Astrocyte of the spinal cord (primary cell): Measurements from ENCODE around the gene SERPINA3.

Experiments used
- DNase-seq: peaks from one replicate; pipeline ENCODE4 v3.0.0; 2011; ENCODE audit warnings: low read depth, low spot score
- H3K4me3 ChIP-seq: 2 replicates; pipeline ENCODE4 v1.5.1; 2011; ENCODE audit warnings: low read depth, mild to moderate bottlenecking, low read length, moderate library complexity
- CTCF ChIP-seq: IDR thresholded peaks from 2 replicates; pipeline ENCODE4 v1.5.1; 2012; ENCODE audit warnings: low read depth, mild to moderate bottlenecking, low read length, inconsistent platforms
- in situ Hi-C: cut with HindIII; loops from 2 replicates; pipeline ENCODE4 v1.10.0; 2017; ENCODE audit warnings: low sequenced_read_pairs

SERPINA3 gene

GRCh38 chr14:94570440-94570839 lies 41.8 kb upstream of the SERPINA3 start:
- in situ Hi-C loops: no loop called here
- no peak for TF ChIP-seq CTCF
- no peak for DNase-seq
- H3K4me3 ChIP-seq: no peak overlapping the region

GRCh38 chr14:94571395-94571794 lies 40.8 kb upstream of the SERPINA3 start:
- H3K4me3 ChIP-seq: no peak overlapping the region
- DNase-seq: peak; percentile 9
- no peak for TF ChIP-seq CTCF
- in situ Hi-C loops: no loop called here

GRCh38 chr14:94571950-94572349 lies 40.2 kb upstream of the SERPINA3 start:
- DNase-seq: peak; percentile 28
- no peak overlapping the region for H3K4me3 ChIP-seq
- TF ChIP-seq CTCF: no peak
- in situ Hi-C loops: no loop called here

- no peak for TF ChIP-seq CTCF
- DNase-seq: no peak
- in situ Hi-C loops: no loop called here
- no peak overlapping the region for H3K4me3 ChIP-seq
Observed at GRCh38 chr14:94572637-94573303, 39.4 kb upstream of the SERPINA3 start.

GRCh38 chr14:94573475-94574277 lies 38.5 kb upstream of the SERPINA3 start:
- TF ChIP-seq CTCF: no peak
- H3K4me3 ChIP-seq: no peak overlapping the region
- in situ Hi-C loops: no loop called here
- no peak for DNase-seq

GRCh38 chr14:94574336-94574735 lies 37.9 kb upstream of the SERPINA3 start:
- DNase-seq: no peak
- in situ Hi-C loops: no loop called here
- no peak overlapping the region for H3K4me3 ChIP-seq
- no peak for TF ChIP-seq CTCF
